IPS-18a (cell line): ENCODE measurements around the gene KLHL28.
"Not testable (repeated sequence)": the region's sequence is repeated elsewhere in the genome, so short reads cannot be mapped to it uniquely, and the experiment has no call there.

ENCODE experiments used
- H3K27ac ChIP-seq: one replicate; pipeline ENCODE4 v1.5.1; 2013; ENCODE audit warnings: low read length
- H3K27me3 ChIP-seq: one replicate; pipeline ENCODE4 v1.6.1; 2013; ENCODE audit warnings: mild to moderate bottlenecking, low read length; ENCODE audit not compliant: control insufficient read depth, insufficient read depth
- H3K36me3 ChIP-seq: one replicate; pipeline ENCODE4 v1.6.1; 2013; ENCODE audit warnings: low read depth, low read length; ENCODE audit not compliant: control insufficient read depth
- H3K4me1 ChIP-seq: one replicate; pipeline ENCODE4 v1.6.1; 2013; ENCODE audit warnings: low read depth, low read length; ENCODE audit not compliant: control insufficient read depth
- H3K4me3 ChIP-seq: one replicate; pipeline ENCODE4 v1.5.1; 2013; ENCODE audit warnings: low read length
- H3K9ac ChIP-seq: one replicate; pipeline ENCODE4 v1.6.1; 2013; ENCODE audit warnings: mild to moderate bottlenecking, low read length, moderate library complexity
- H3K9me3 ChIP-seq: one replicate; pipeline ENCODE4 v1.6.1; 2013; ENCODE audit warnings: low read depth, low read length; ENCODE audit not compliant: control insufficient read depth

The KLHL28 gene

DNA sequence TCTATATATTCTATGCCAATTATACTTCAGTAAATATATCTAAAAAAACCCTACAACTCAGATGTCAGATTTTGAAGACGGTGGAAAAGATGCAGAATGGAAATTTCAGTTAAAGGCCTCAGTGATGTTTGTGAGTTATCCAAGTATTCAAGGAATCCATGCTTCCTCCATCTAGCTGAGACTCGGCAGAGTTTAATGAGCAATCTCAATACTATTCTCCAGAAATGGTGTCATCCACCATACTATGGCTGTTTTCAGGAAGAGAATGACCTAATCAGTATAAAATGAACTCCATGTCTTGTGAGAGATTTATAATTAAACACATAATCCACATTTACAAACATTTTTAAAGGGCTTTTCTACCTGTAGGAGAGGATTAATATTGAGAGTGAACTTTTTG lies 66.0 kb downstream of the KLHL28 start:
- Histone ChIP-seq H3K9me3 (no peaks in the 10 kb centered on the region), H3K4me1 (peaks cover 8% of the 10 kb centered on the region), H3K9ac (no peak overlapping the region), H3K36me3 (no peaks in the 10 kb centered on the region), H3K27ac (no peak overlapping the region), H3K27me3 (no peaks in the 10 kb centered on the region), H3K4me3 (no peak overlapping the region)

DNA sequence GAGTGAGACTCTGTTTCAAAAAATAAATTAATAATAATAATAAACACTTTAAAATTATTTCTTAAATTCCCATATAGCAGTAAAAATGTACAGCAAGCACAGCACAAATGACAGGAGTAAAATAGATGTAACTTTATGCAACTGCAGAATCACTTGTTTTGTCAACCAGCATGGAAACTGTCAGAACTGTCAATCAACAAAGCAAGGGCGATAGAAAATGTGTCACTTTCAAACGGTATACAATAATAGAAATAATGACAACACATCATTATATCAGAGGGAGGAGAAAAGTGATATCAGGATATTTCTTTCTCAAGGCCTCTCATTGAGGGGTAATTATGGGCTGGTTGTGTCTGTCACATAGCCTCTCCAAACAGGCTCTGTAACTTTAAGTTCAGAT lies 68.2 kb downstream of the KLHL28 start:
- Histone ChIP-seq H3K27ac (no peak overlapping the region), H3K36me3 (no peaks in the 10 kb centered on the region), H3K4me3 (no peak overlapping the region), H3K9me3 (no peaks in the 10 kb centered on the region), H3K9ac (no peak overlapping the region), H3K27me3 (no peaks in the 10 kb centered on the region), H3K4me1 (peaks cover 5% of the 10 kb centered on the region)

DNA sequence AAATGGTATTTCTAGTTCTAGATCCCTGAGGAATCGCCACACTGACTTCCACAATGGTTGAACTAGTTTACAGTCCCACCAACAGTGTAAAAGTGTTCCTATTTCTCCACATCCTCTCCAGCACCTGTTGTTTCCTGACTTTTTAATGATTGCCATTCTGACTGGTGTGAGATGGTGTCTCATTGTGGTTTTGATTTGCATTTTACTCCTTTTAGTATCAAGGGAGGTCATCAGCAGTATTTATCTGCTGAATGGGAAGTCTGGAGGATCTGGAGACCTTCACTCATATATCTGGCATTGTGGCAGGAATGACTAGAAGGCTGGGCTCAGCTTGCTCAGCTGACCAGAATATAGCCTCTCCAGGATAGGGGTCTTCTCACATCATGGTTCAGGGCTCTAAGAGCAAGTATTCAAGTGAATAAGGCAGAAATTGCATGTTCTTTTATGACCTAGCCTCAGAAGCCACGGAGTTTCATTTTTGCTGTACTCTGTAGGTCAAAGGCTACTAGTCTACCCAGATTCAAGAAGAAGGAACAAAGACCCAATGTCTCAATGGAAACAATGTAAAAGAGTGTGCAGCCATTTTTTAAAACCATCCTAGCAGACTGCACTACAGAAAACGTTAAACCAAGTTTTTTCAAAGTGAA lies 69.9 kb downstream of the KLHL28 start:
- not testable (repeated sequence) for H3K9me3 ChIP-seq

DNA sequence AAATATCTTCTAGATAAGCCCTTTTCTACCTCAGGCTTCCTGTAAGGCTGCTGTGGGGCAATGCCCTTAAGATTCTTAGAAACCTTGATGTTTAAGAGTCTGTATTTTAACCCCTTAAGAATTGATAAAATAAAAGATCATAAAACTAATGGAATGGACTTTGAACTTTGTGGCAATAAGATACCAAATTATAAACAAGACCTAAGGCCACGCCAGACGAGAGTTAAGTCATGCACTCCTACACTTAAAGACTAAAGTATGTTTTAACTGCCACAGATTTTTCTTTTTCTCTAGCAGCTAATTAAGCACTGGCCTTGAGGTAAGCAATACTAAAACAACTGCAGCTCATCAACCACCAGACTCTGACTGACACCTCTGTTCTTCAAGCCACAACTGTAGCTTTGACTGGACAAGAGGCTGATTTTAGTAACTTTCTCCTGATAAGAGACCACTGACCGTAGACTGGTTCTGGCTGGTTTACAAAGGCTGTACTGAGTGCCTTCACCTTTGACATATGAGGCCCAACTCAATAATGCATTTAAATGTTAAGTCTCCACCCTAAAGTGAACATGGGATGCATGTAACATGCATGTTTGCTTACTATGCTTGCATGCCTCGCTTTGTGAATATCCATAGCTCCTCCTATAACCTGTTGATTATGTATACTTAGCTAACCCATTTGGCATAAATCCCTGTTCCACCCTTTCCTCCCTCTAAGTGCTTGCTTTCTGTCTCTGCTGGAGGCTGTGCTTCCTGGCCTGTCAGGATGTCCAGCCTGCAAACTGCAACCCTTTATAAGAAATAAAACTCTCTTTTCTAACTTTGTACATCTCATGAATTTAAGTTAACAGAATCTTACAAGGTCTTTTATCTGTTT lies 71.9 kb downstream of the KLHL28 start:
- no peak overlapping the region for H3K4me3 ChIP-seq
- H3K9ac ChIP-seq, result no peak overlapping the region
- no peaks in the 10 kb centered on the region for H3K36me3 ChIP-seq
- no peak overlapping the region for H3K27ac ChIP-seq
- H3K9me3 ChIP-seq, result no peaks in the 10 kb centered on the region
- no peaks in the 10 kb centered on the region for H3K27me3 ChIP-seq
- H3K4me1 ChIP-seq, result no peaks in the 10 kb centered on the region

More for the DNA sequence above, 69.9 kb downstream of the KLHL28 start:
- H3K4me1 ChIP-seq, H3K36me3 ChIP-seq, H3K27me3 ChIP-seq, H3K9ac ChIP-seq, H3K27ac ChIP-seq, H3K4me3 ChIP-seq: not testable (repeated sequence)

DNA sequence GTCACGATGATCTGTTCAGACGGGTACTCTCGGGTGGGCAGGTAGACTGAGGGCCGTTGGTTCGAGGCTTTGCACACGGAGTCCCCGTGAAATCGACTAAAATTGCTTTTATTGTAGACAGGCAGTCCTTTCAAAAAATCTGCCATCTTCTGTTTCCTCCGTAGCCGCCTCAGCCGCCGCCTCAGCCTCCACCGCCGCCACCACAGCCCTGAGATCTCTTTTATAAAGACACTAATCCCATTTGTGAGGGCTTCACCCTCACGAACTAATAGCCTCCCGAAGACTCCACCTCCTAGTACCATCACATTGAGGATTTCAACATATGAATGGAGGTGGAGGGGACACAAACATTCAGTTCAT lies 74.2 kb downstream of the KLHL28 start:
- H3K9me3 ChIP-seq, result no peaks in the 10 kb centered on the region
- H3K27ac ChIP-seq, result no peak overlapping the region
- H3K27me3 ChIP-seq, result no peaks in the 10 kb centered on the region
- H3K4me3 ChIP-seq, result no peak overlapping the region
- no peaks in the 10 kb centered on the region for H3K4me1 ChIP-seq
- H3K9ac ChIP-seq, result no peak overlapping the region
- H3K36me3 ChIP-seq, result no peaks in the 10 kb centered on the region

- H3K36me3 ChIP-seq, result no peaks in the 10 kb centered on the region
- no peak overlapping the region for H3K27ac ChIP-seq
- H3K4me1 ChIP-seq, result no peaks in the 10 kb centered on the region
- no peaks in the 10 kb centered on the region for H3K9me3 ChIP-seq
- H3K9ac ChIP-seq, result no peak overlapping the region
- no peaks in the 10 kb centered on the region for H3K27me3 ChIP-seq
- no peak overlapping the region for H3K4me3 ChIP-seq
Observed at GRCh38 chr14:44886860-44887595, 74.7 kb downstream of the KLHL28 start.

DNA sequence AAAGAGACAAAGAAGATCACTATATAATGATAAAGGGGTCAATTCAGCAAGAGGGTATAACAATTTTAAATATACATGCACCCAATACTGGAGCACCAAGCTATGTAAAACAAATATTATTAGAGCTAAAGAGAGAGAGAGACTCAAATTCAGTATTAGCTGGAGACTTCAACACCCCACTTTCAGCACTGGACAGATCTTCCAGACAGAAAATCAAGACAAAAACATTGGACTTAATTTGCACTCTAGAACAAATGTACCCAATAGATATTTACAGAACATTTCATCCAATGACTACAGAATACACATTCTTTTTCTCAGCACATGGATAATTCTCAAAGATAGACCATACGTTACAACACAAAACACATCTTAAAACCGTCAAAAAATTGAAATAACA lies 81.0 kb downstream of the KLHL28 start:
- H3K36me3 ChIP-seq, result no peaks in the 10 kb centered on the region
- H3K9me3 ChIP-seq, result no peaks in the 10 kb centered on the region
- H3K4me3 ChIP-seq, result no peak overlapping the region
- no peaks in the 10 kb centered on the region for H3K27me3 ChIP-seq
- no peaks in the 10 kb centered on the region for H3K4me1 ChIP-seq
- no peak overlapping the region for H3K27ac ChIP-seq
- H3K9ac ChIP-seq, result no peak overlapping the region
